HG02973 (cell line): ENCODE data around the gene NOTO.

Experiments used
- ATAC-seq: cut with Tn5 transposase; IDR thresholded peaks from one replicate; pipeline ENCODE4 v1.9.1; 2021; ENCODE audit warnings: moderate library complexity; ENCODE audit not compliant: unreplicated experiment

NOTO gene

GRCh38 chr2:73255907-73256617 is 53.7 kb downstream of the NOTO start:
- ATAC-seq, result no peak

- no peak for ATAC-seq
Measured at GRCh38 chr2:73256618-73256922, 54.2 kb downstream of the NOTO start.

DNA sequence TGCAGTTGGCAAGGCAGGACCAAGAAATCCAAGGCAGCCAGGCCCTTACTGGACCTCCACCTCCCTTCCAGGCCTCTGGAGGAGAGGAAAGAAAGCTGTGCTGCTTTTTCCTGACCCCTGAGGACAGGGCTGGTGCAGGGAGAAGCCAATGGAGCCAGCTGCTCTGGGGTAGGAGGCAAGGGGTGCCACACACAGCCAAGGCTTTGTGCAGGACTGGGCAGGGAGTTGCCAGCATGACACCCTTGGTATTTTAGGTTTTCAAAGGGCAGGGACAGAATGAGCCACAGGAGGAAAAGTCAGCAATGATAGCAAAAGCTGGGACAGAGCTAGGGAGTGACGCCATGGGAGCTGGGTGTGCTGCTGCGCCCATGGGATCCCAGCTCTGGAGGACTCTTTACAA is 54.6 kb downstream of the NOTO start:
- no peak for ATAC-seq

DNA sequence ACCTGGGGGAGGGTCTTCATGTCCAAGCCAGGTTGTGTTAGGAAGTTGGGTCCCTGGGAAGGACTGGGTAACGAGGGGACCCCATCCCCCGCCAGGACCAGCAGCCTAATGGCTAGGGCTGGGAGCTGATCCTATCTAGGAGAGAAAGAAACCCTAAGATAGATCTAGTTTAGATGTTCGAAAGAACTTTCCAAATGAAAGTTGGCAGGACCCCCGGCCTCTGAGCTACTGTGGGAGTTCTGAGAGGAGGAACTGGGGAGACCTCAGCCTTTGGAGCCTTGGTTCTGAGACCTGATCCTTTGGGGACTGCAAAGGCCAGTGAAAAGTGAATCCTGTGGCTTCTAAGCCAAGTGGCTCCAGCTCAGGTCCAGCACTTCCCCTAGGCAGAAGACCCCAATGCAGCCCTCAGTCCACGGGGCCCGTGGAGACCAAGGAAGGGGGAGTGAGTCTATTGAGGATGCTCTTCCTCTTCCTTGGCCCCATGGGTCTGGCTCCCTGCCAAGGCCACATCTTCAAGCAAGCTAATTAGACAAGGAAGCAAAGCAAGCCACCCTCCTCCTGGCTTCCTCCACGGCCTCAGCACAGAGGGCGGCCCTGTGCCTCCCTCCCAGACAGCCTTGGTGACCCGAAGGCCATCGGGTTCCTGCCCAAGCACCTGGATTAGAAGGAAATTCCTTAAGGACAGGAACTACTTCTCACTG is 55.2 kb downstream of the NOTO start:
- ATAC-seq, result no peak

GRCh38 chr2:73258186-73258912 is 56.0 kb downstream of the NOTO start:
- ATAC-seq, result no peak

GRCh38 chr2:73258913-73259215 is 56.5 kb downstream of the NOTO start:
- no peak for ATAC-seq

- no peak for ATAC-seq
Measured at GRCh38 chr2:73259276-73259675, 56.9 kb downstream of the NOTO start.

- no peak for ATAC-seq
Measured at GRCh38 chr2:73259704-73260337, 57.4 kb downstream of the NOTO start.

DNA sequence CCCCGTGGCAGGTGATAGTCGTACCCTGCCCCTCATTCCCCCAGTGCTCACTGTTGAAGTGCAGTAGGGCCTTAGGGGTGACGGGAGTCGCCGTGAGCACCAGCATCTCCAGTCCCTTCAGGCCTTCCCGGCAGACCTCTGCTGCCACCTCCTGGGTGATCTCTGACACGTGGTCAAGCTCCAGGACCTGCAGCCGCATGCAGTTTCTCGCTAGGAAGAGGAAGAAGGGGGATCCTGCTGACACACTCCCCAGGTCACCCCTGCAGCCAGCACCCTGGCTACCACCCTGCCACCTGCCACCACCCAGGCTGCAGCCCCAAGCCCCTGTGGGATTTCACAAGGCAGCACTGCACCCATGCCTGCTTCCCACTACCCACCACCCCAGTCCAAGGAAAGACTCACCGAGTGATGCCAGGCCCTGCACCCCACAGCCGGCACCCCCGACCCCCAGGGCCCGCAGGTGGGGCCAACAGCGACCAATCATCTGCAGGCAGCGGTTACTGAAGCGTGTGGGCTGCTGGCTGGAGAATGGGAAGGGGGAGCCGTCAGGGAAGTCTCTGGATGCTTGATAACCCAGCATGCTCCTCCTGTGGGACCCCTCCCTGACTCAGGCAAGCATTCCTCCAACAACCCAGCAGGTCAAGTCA is 58.1 kb downstream of the NOTO start:
- no peak for ATAC-seq
